NCI-H2171 treated with DMSO at 0.1 percent for 48 hours (cell line): ENCODE data around the gene GPR62.

Experiments used
- DNase-seq: peaks from one replicate; lab custom pipeline; 2025; lab: John Stamatoyannopoulos, UW

The GPR62 gene

GRCh38 chr3:51955893-51956770 is 951 bp downstream of the GPR62 start:
- DNase-seq, result peak; percentile 62

GRCh38 chr3:51957520-51958205 is 2.5 kb downstream of the GPR62 start:
- DNase-seq, result no peak

- DNase-seq, result no peak
Measured at GRCh38 chr3:51958603-51959521, 3.7 kb downstream of the GPR62 start.

- DNase-seq, result no peak
Measured at GRCh38 chr3:51959651-51960050, 4.5 kb downstream of the GPR62 start.

GRCh38 chr3:51960386-51960785 is 5.2 kb downstream of the GPR62 start:
- DNase-seq, result no peak

GRCh38 chr3:51961011-51961410 is 5.8 kb downstream of the GPR62 start:
- no peak for DNase-seq

- DNase-seq, result no peak
Measured at GRCh38 chr3:51961602-51962569, 6.7 kb downstream of the GPR62 start.

- no peak for DNase-seq
Measured at GRCh38 chr3:51962854-51963530, 7.8 kb downstream of the GPR62 start.

GRCh38 chr3:51963951-51964451 is 8.8 kb downstream of the GPR62 start:
- DNase-seq, result peak; percentile 23

GRCh38 chr3:51964521-51964920 is 9.3 kb downstream of the GPR62 start:
- DNase-seq, result no peak

GRCh38 chr3:51966016-51966415 is 10.8 kb downstream of the GPR62 start:
- no peak for DNase-seq

GRCh38 chr3:51966486-51966885 is 11.3 kb downstream of the GPR62 start:
- DNase-seq, result no peak

- peak; percentile 16 for DNase-seq
Measured at GRCh38 chr3:51966922-51967383, 11.8 kb downstream of the GPR62 start.

- peak; percentile 14 for DNase-seq
Measured at GRCh38 chr3:51967384-51968169, 12.4 kb downstream of the GPR62 start, which contains the start of gene PCBP4. Gene PCBP4 (minus strand): TSS chr3:51967454. CDS start chr3:51961240, 6,214 bp downstream.

GRCh38 chr3:51968170-51968775 is 13.1 kb downstream of the GPR62 start:
- DNase-seq, result no peak

GRCh38 chr3:51968883-51969678 is 13.9 kb downstream of the GPR62 start:
- no peak for DNase-seq

GRCh38 chr3:51969841-51970240 is 14.7 kb downstream of the GPR62 start:
- DNase-seq, result no peak
